ENCODE data around the gene MSLN. TPM values are rescaled to one million over a fixed set of nuclear protein-coding genes. Genes with fewer than 3 reads are reported as not detected.

Gene MSLN
- total and polyA plus RNA-seq, 2 of the 13 experiments (the other 11 are each of a cell fraction or from before 2014, with no cell fraction given): 2.0 to 2.3 TPM

GRCh38 chr16:715477-716199, 44.9 kb upstream of the MSLN start (continued):
- TF ChIP-seq ZNF687 (CRISPR knock-in tag; IDR thresholded peaks at IDR 0.05): peak; percentile 79
- no peak for TF ChIP-seq ZNF512B (CRISPR knock-in tag; IDR thresholded peaks at IDR 0.05; ENCODE audit: borderline replicate concordance)
- TF ChIP-seq ZNF326 (CRISPR knock-in tag; IDR thresholded peaks at IDR 0.05; ENCODE audit: borderline replicate concordance): no peak
- TF ChIP-seq HNRNPLL (IDR thresholded peaks at IDR 0.05; ENCODE audit: low read depth, low read length, poor library complexity, severe bottlenecking): peak; percentile 37
- 0 out of 2 replicates have a peak, but pooled peaks have one; percentile 24 for TF ChIP-seq ZSCAN31 (CRISPR knock-in tag; IDR thresholded peaks at IDR 0.05; ENCODE audit: low read depth)
- no peak for TF ChIP-seq ZNF160 (CRISPR knock-in tag; IDR thresholded peaks at IDR 0.05)
- no peak for TF ChIP-seq MEF2D (CRISPR knock-in tag; IDR thresholded peaks at IDR 0.05)
- 0 out of 2 replicates have a peak, but pooled peaks have one; percentile 19 for TF ChIP-seq ZSCAN20 (CRISPR knock-in tag; IDR thresholded peaks at IDR 0.05; ENCODE audit: borderline replicate concordance)
- TF ChIP-seq, protein P1, sequence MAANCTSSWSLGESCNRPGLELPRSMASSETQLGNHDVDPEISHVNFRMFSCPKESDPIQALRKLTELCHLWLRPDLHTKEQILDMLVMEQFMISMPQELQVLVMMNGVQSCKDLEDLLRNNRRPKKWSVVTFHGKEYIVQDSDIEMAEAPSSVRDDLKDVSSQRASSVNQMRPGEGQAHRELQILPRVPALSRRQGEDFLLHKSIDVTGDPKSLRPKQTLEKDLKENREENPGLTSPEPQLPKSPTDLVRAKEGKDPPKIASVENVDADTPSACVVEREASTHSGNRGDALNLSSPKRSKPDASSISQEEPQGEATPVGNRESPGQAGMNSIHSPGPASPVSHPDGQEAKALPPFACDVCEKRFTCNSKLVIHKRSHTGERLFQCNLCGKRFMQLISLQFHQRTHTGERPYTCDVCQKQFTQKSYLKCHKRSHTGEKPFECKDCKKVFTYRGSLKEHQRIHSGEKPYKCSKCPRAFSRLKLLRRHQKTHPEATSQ (CRISPR knock-in tag; IDR thresholded peaks at IDR 0.05; ENCODE audit: borderline replicate concordance): no peak
- TF ChIP-seq TFDP1 (CRISPR knock-in tag; IDR thresholded peaks at IDR 0.05; ENCODE audit: borderline replicate concordance): 0 out of 2 replicates have a peak, but pooled peaks have one; percentile 9
- no peak for TF ChIP-seq MAZ (IDR thresholded peaks at IDR 0.05; ENCODE audit: borderline replicate concordance, low read depth, low read length)
- peak; percentile 5; the same call in 1 of the 2 replicates for TF ChIP-seq MAZ (CRISPR knock-in tag; IDR thresholded peaks at IDR 0.05; ENCODE audit: low read depth)
- TF ChIP-seq ATF2 (CRISPR knock-in tag; IDR thresholded peaks at IDR 0.05): 0 out of 2 replicates have a peak, but pooled peaks have one; percentile 11
- 0 out of 2 replicates have a peak, but pooled peaks have one; percentile 17 for TF ChIP-seq MTA3 (CRISPR knock-in tag; IDR thresholded peaks at IDR 0.05)
- 0 out of 2 replicates have a peak, but pooled peaks have one; percentile 49 for TF ChIP-seq NRL (CRISPR knock-in tag; IDR thresholded peaks at IDR 0.05; ENCODE audit: borderline replicate concordance)
- peak; percentile 75; the same call in 1 of the 2 replicates for TF ChIP-seq ZNF446 (CRISPR knock-in tag; IDR thresholded peaks at IDR 0.05)

Data from HepG2 (cell line).